Activated CD4-positive, alpha-beta T cell treated with anti-CD3 and anti-CD28 coated beads, Interleukin-2, amount 50 U/mL, for 24 hours (primary cell): ENCODE measurements around the gene FCMR.
A peak's percentile ranks its signal among the peaks of the same experiment; 100 is the strongest.

Source experiments
- DNase-seq, 2 donors: peaks; one replicate each; pipeline ENCODE4 v3.0.0-alpha.2; 2020; ENCODE audit warnings: low read depth in 1 of 2, low spot score in 1 of 2

FCMR gene

DNA sequence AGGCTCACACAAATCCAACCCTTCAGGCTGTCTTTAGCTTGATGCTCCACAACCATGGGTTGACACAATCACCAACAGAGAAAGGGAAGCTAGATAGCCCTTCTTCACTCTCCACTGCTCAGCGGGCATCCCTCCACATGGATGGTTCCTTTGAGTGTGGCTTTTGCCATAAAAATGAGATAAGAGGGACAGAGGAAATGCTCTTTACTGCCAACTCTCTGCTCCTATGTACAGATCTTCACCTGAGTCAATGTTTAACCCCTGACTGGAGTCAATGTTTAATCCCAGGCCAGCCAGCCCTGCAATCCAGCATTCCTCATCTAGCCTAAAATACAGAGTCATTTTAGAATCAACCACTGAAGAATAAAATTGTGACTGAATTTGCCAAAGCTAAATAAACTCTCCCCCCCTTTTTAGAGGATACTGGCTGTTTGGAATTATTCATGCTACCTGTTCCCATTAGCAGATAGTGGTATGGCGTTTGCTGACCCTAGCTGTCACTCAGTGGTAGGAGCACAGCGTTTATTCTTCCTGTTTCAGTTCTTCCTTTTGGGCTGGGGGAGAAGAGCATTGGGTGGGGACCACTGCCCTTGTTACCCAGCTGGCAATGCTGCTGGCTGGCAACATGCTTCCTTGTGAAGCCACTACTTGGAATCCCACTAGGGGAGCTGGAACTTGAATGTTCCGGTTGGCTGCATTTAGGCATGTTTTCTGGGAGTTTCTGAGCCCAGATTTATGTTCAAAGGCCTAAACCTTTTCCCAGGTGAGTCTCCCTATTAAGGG is 29.8 kb upstream of the FCMR start:
- DNase-seq = no peak

DNA sequence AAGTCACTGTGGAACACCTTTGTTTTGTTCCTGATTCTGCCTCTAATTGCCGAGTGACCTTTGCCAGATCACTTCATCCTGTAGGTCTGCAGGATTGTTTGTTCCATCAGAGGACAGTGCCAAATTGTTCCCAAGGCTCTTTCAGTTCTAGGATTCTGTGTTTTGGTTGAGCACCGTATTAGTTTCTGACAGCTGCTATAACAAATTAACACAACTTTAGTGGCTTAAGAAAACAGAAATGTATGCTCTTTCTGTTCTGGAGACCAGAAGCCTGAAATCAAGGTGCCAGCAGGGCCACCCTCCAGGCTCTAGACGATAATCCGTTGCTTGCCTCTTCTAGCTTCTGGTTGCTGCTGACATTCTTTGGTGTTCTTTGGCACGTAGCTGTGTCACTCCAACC is 27.9 kb upstream of the FCMR start:
- DNase-seq = no peak

DNA sequence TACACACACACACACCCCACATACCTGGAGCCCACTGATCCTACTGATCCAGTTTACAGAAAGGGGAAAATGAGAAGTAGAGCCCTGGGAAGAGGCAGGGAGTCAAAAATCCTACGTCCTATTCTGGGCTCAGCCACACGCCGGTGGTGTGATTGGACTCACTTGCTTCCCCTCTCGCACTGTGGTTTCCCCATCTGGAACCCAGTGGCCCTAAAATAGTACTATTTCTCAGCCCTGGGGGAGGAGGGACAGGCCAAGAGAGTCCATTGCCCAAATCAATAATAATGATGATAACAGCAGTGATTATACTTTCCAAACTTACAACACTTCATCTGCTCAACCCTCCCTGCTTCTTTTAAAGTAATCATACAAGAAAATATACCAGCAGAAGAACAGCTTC is 27.5 kb upstream of the FCMR start:
- DNase-seq = no peak

DNA sequence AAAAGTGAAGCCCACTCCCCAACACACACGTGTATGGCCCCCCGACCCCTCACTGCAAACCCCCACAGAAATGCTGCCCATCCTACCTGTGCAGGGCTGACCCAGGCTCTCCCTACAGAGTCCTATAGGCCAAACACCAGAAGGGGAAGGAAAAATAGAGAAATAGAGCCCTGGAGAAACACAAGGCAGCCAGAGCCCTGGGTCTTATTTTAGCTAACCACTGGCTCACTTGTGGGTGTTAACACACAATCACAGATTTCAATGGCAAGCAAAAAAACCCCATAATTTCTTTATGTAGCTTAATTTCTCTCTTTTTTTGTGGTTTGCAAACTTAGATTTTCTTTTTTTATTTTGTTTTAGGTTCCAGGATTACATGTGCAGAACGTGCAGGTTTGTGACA is 25.5 kb upstream of the FCMR start:
- DNase-seq = no peak

DNA sequence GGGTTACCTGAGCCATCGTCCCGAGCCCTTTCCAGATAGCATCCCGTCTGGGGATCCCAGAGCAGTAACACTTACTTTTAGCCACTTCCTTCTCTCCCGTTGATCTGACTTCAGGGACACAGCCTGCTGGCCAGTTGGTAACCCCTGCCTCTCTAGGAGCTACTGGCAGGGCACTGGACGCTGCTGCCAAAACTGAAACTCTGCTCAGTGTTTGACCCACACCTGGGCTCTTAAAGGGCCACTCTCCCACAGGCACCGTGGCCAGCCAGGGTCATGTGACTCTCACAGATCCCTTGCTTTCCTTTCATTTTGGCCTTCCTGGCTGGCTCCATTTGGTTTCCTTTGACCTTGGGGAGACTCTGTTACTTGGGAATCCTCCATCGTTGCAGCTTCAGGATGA is 24.5 kb upstream of the FCMR start, which contains the start of gene PIGR:
Gene PIGR (minus strand): TSS at position 206 of the 400 bp plus-strand sequence. CDS start 5,935 bp downstream, outside the sequence.
- DNase-seq = no peak

DNA sequence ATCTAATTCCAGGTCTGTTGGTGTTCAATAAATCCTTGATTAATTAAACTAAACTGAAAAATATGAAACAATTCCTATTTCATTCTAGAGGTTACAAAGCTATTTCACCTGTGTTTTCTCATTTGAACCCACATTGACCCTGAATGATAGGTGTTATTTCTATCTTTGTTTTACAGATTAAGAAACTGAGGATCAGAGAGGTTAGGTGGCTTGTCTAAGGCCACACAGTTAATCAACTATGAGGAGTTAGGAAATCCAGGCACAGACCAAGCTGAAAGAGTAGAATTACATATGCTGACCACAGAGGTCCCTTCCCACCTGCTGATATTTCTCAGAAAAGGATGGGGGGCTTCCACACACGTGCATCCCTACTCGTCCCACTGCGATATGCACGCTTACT is 24.0 kb upstream of the FCMR start:
- no peak for DNase-seq

DNA sequence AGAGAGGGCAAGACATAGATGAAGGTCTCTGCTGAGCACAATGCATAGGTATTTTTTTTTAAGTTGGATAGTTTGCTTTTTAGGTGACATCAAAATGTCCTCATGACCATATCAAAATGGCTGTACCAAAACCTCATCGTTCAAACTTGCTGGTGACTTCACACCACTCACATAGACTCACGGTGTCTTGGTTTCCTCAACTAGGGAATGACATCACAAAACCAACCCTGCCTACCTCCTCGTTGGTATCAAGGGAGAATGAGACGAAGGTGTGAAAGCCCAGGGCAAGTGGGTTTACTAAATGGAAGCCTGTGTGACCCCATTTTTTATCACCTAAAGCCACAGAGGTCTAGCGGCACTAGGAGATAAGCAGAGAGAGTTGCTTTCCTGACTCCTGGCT is 23.0 kb upstream of the FCMR start:
- no peak for DNase-seq

DNA sequence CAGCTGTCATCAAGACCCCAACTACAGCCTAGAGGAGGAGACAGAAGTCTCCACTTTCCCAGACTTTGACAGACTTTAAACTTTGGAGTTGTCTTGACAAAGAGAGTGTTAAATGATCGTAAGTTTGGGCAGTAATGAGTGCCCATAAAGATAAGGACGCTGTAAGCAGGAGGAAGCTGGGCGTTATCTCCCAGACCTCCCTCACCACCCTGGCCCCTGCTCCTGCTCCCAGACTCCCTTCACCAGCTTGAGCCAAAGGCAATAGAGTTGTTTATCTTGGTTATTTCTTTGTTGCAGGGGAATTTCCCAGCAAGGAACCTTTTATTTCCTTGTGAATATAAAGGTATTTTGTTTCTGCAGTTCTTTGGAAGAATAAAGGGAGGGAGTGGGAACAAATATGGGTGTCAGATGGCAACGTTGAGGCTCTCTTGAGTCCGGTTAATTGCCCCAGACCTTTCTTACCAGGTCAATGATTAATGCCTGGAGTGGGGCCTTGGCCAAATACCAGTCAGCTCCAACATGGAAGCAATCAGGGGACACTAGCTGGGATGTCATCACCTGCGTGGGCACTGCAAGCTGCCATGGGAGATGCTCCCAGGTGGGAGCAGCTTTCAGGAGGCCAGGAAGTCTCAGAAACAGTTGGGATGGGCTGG is 20.2 kb upstream of the FCMR start:
- DNase-seq = no peak

DNA sequence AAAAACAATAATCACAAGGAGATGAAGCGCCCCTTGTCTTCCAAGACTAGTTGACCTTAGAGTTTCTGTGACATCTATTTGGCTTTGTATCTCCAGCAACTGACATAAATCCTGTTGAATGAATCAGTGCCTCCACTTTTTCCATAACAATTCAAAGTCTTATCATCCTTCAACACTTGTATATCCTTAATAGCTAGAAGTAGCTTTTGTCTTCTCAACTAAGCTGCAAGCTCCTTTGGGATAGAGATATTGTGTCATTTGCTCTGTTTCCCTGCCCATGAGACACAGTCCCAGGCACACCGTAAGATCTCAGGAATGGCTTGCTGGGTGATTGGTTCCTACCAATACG is 18.8 kb upstream of the FCMR start:
- DNase-seq = no peak

DNA sequence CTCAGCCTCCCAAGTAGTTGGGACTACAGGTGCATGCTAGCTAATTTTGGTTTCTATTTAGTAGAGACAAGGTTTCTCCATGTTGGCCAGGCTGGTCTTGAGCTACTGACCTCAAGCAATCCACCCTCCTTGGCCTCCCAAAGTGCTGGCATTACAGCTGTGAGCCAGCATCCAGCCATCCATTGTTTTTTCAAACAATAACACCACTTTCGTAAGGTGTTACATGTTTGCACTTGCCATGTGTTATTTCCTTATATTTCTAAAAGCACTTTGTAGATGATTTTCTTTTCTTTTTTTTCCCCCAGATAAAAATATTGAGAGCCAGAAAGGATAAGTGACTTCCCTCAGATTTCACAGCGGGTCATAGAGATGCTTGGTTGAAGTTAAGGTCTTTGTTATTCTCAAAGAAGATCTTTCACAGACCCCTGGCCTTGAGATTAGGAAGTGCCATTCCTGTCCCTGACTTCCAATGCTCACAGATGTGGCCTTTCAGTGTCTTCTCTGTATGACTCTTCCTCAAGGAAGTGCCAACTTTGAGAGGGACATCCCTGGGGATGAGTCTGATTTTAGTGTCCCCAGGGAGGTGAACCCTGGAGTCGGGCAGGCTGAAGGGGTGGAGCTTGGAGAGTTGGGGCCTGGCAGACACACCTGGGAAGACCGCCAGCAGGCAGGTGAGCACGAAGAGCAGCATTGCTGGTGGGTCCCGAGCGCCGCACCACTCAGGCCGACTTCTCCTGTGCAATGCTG is 18.3 kb upstream of the FCMR start:
- DNase-seq = no peak

DNA sequence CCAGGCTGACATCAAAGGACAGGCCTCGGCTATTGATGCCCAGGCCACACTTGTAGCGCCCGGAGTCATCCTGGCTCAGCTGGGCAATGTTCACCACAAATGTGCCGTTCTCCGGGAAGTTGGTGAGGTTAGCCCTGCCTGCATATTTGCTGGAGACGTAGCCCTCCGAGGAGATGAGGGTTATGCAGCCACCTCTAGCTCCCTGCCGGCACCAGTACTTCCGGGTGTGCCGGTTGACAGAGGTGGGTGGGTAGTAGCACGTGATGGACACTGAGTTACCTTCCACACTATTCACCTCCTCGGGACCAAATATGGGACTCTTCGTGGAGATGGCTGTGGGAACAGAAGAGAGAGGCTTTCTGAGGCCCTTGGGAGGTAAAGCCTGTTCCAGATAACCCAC is 17.4 kb upstream of the FCMR start:
- no peak for DNase-seq

DNA sequence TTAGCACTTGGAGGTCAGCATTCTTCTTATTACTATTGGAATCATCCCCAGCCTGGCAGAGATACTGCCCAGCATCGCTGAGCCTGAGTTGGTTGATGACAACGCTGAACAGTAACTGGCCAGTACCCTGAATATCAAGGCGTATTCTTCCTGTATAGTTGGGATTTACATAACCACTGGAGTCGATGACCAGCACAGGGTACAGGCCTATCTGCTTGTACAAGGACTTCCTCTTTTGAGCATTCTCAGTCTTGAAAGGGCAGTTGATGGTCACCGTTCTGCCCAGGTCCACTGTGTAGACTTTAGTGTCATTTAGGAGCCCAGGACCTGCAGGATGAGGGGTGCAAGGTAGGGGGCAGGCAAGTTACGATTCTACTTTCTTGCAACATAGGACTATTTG is 15.7 kb upstream of the FCMR start:
- no peak for DNase-seq

DNA sequence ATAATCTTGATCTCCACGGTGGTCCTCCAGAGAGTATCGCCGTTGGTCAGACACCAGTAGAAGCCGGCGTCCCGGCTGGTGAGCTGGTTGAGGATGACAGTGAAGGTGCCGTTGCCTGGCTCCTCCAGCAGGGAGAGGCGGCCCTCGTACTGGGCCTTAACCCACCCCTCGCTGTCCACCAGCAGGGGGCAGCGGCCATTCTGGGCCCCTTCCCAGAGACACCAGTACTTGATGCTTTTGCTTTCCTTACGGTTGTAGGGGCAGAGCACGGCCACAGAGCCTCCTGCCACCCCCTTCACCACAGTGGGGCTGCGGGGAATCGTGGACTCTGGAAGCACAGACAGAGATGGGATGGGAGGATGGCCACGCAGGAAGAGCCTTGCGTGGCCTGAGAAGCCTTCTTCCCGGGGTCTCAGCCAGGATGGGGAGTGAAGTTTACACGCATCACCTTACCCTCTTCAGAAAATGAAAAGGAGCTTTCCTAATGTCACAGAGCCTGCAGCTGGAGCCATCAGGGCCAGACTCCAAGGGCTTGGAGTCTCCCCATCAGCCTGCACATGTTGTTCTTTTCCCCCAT is 13.8 kb upstream of the FCMR start:
- no peak for DNase-seq

DNA sequence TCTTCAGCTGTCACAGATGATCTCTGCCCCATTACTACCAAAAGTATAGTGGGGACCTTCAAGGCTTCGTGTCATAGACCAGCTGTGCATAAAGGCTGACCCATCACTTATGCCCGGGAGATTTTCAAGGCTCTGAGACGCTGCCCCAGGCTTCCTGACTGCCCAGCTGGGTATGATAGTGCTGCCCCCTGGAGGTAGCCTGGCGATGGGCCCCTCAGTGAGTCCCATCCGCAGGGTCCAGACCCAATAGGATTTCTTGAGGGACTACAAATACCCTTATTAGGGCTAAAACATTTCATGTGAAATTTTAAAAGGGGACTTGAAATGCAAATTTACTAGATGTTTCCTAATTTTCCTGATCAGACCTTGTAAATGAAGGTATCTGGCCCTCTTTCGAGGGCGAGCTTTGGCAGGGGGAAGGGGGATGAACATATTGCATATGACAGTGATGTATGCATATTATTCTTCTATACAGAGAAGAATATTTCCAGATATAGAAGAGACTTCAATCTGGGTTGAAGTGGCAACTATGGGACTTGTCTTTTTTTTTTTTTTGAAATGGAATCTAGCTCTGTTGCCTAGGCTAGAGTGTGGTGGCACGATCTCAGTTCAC is 11.7 kb upstream of the FCMR start:
- peak in 1 of 2 donors; percentile 49 for DNase-seq

DNA sequence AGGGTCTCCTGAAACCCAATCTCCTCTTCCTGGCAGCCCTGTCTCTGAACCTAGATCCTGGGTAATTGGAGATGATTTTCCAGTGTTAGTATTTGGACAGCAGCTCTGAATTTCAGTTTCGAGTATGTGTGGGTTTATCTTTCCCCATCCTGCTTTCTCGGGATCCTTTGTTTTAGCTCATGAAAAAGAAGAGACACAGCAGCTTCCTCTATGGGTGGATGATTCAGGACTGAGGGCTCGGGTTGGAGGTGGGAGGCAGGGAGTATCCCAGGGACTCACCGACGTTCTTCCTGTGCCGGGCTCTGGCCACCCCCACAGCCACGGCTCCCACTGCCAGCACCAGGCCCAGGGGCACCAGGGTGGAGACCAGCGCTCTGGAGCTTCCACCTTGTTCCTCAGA is 10.4 kb upstream of the FCMR start:
- no peak for DNase-seq

DNA sequence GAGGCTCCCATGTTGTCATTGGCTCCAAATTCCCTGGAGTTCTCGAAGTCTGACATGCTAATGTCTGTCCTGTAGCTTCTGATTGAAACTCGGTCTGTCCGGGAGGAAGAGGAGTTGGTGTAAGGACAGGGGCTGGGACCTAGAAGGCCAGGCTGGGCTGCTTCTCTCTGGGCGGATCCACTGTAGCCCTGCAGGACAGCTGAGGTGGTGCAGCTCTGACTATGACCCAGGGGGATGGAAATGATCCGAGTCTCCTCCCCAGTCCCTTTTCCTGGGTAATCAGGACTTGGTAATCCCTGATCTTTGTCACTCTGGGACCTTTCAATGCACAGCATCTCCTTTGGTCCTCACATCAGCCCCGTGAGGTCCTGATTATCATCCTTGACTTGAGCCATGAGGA is 10.0 kb upstream of the FCMR start:
- DNase-seq = no peak

DNA sequence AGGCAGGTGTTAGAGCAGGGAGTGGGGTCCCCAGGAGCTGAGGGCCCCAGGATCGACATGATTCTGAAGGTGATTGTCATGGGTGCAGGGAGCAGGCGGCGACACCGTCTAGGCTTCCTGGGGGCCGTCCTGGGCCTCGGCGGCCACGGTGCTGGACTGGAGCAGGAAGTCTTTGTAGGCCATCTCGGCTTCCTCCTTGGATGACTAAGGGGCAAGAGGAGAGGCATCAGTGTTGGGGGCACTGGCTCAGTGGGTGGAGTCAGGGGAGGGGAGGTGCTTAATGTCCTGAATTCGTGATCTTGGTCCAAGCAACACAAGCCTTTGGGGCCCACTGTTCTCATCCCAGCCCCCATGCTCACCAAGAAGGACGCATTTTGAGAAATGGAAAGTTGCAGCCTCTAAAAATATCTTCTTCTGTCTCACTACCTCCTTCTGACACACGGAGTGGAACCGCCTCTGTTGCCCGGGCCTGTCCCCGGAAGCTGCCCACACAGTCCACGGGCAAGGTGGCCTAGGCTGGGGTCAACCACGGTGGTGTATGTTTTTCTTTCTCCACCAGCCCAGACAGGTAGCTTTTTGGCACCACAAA is 8.6 kb upstream of the FCMR start:
- DNase-seq = no peak

DNA sequence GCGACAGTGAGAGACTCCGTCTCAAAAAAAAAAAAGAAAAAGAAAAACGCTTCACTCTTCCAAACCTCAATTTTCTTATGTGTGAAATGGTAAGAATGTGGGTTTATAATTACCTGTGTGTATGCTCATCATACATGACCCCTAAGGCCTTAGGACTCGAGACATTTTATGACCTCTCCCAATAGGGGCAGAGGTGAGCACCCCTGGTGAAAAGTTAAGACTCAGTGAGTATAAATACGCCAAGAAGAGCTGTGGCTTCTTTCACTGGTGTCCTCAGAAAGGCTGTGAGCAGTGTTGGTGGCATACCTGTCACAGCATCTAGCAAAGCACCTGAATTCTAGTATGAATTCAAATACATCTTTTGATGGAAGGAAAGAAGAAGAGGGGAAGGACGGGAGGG is 7.8 kb upstream of the FCMR start:
- no peak for DNase-seq

DNA sequence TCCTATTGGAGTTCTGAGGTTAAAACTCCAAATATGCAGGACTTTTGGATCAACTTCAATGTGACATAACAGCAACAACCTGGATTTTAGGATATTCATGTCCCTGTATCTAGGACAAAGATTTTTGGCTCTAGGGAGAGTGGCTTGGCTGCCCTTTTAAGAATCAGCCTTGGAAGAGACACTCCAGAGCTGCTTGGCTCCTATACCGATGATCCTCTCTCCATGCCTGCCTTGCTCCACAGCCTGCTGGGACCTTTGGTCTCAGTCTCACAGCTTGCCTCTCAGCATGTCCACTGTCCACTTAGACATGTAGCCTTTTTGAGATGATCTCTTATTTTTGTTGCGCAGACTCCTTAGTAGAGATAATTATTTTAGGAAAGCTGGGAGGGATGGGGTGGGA is 4.5 kb upstream of the FCMR start:
- DNase-seq = no peak

DNA sequence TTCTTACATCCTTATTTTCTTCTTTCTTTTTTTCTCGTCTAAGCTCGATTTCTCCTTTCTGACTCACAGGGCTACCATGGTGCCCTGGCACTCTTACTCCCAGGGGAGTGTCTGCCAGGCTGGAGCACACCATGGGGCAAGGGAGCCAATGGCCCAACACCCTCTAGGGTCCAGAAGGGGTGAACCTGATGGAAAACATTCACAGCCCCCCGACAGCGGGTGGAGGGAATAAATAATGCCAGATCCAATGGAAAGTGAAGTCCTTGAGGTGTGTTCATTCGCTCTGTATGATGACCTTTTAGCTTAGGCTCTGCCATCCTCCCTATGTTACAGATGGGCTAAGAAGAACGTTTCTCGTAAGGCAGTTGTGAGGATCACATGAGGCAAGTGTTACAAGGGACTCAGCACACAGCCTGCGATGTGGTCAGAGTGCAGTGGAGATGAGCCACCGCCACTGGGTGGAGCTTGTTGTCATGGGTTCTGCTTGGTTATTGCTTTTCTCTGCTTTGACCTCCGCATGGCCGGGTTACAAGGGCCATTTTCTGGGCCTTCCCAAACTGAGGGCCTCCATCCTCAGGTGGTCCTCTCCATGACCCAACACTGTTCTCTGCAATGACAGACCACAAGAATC is 3.5 kb upstream of the FCMR start:
- DNase-seq = no peak
